ENCODE measurements around the gene IQCK.

IQCK gene

GRCh38 chr16:19808061-19808641 lies 90.1 kb downstream of the IQCK start:
- DNase-seq, result no peak

GRCh38 chr16:19809121-19809635 lies 91.1 kb downstream of the IQCK start:
- no peak for DNase-seq

DNA sequence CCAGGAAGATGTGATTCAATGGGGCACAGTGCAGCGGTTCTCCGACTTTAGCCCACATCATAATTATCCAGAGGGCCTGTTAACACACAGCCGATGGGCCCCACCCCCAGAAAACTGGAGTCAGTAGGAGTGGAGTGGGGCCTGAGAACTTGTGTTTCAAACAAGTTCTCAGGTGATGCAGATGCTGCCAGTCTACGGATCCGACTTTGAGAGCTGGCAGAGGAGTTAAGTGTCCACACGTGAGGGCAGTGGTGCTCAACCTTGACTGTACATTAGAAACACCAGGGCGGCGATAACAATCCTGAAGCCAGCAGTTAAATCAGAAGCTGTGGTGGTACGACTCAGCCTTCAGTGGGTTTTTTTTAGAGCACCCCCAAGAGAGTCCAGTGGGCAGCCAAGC lies 91.6 kb downstream of the IQCK start:
- no peak for DNase-seq

GRCh38 chr16:19810817-19811731 lies 93.0 kb downstream of the IQCK start:
- no peak for DNase-seq

DNA sequence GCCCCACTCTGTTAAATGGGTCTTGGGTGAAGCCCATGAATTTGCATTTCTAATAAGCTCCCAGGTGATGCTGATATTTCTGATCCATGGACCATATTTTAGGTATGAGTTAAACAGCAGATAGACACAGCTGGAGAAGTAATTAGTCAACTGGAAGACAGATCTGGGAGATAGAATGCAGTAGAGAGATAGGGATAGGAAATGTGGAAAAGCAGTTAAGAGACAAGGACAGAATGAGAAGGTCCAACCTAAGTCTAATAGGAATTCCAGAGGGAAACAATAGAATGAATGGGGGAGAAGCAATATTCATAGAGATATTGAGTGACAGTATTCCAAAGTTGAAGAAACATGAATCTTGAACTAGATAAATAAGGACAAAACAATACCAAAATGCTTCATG lies 94.9 kb downstream of the IQCK start:
- DNase-seq, result no peak

GRCh38 chr16:19815418-19815817 lies 97.3 kb downstream of the IQCK start:
- no peak for DNase-seq

GRCh38 chr16:19817122-19817521 lies 99.1 kb downstream of the IQCK start:
- no peak for DNase-seq

GRCh38 chr16:19817875-19818274 lies 99.8 kb downstream of the IQCK start:
- DNase-seq, result no peak

GRCh38 chr16:19822533-19822932 lies 104.5 kb downstream of the IQCK start:
- DNase-seq, result no peak

GRCh38 chr16:19823322-19823721 lies 105.3 kb downstream of the IQCK start:
- no peak for DNase-seq

DNA sequence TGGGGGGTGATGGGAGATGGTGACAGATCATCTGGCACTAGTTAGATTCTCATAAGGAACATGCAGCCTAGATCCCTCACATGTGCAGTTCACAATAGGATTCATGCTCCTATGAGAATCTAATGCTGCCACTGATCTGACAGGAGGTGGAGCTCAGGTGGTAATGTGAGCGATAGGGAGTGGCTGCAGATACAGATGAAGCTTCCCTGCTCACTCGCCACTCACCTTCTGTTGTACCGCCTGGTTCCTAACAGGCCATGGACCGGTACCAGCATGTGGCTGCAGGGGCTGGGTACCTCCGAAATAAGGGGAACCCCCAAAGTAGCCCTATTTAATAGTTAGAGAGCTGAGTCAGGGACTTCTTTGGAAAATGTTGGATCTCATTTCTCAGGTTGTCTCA lies 106.1 kb downstream of the IQCK start:
- no peak for DNase-seq

DNA sequence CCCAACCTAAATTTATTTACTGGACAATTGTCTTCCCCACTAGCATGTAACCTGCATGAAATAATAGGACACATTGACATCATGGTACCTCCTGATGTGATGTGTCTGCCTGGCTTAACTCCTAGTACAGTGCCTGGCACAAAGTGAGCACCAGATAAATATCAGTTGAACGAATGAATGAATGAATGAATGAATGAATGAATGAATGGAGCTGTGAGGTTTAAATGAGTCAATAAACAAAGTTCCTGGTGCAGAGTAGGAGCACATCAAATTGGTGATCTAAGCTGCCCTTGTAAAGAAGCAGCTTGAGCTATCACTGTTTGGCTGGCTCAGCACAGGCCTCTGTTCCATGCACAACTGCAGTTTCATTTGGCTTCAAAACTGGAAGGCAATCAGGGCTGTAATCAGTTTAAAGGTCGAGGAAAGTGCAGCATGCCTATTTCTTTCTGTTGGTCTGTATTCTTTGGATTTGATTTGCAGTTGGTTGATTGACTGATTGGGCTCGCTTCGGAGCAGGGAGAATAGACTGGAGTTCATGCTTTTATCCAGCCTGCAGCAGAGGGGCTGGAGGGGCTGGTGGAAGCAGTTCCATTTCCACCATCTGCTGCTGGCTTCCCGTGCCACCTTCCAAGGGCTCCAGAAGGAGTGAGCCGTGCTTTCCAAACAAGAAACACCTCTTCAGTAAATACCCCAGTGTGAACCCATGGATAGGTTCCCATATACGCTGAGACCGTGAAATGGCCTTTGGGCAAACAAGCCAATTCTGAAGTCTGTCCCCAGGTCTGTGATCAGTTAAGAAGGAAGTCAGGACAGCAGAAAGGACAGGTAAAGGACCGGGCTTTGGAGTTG lies 112.0 kb downstream of the IQCK start:
- no peak for DNase-seq

- DNase-seq, result no peak
Observed at GRCh38 chr16:19830902-19831560, 113.0 kb downstream of the IQCK start.

DNA sequence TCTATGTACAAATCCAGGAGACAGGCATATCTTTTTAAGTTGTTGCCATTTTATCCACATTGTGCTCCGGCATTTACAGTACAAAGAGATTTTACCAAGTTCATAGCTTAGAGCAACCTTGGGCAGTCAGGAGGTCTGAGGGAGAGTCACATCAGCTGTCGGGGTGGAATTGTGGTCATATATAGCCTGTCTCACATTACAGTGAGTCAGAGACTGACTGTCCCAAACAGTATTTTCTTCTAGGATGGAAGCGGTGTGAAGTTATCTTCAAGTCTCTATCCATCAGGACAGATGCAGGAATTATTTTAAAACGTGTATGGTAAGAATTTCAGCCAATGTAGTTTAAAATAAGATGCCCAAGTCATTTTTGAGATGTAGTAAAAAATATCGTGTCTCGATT lies 113.6 kb downstream of the IQCK start:
- DNase-seq, result no peak

- DNase-seq, result no peak
Observed at GRCh38 chr16:19833176-19833575, 115.1 kb downstream of the IQCK start.

DNA sequence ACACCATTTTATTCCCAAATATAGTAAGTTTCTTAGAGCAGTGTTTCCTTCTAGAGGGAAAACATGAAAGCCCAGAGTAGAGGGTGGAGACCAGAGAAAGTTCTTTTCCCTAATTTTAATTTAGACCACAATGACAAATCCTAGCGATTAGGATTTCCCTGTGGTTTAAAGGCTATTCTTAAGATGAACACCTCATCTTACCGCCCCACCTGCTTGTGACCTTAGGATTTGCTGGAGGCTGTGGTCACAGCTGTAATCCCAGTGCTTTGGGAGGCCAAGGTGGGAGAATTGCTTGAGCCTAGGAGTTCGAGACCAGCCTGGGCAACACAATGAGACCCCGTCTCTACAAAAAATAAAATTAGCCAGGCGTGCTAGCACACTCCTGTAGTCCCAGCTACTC lies 115.5 kb downstream of the IQCK start:
- no peak for DNase-seq

- no peak for DNase-seq
Observed at GRCh38 chr16:19835196-19835595, 117.1 kb downstream of the IQCK start.

GRCh38 chr16:19835968-19836421 lies 117.9 kb downstream of the IQCK start:
- DNase-seq, result no peak

GRCh38 chr16:19837331-19837980 lies 119.4 kb downstream of the IQCK start:
- DNase-seq, result no peak

DNA sequence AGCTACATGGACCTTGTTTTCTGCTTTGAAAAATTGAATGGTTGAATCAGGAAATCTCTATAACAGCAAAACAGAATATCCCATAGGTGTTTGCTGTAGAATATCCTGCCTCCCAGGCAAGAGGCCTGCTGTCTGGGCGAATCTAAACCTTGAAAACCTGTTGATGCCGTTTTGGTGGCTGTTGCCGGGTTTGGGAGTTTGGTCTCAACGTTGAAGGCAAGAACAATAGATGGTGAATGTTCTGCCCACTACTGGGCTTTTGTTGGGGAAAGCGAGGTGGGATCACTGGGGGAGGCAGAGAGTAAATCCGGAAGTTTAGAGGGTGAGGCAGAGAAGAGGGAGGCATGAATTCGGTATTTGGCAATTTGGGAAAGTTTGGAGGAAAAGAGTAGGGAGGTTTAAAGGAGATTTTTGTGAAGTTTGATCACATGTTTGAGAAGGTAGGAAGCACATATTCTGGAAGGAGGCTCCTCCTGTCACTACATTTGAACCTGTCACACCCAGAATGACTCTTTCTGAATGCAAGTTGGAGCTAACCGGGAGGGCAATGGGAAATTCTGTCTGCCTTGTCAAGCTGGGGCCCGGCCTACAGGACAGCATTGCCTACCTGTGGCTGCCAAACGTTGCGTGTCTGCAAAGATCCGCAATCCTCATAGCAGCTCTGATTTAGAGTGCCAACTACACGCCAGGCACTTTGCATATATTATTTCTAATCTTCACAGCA lies 120.1 kb downstream of the IQCK start:
- no peak for DNase-seq

- DNase-seq, result no peak
Observed at GRCh38 chr16:19840524-19841110, 122.5 kb downstream of the IQCK start.
